PFSK-1 (cell line): Measurements from ENCODE around the gene RBM8A.

Experiments
- FOXP2 ChIP-seq: optimal IDR thresholded peaks from 2 replicates; pipeline ENCODE3; 2011; ENCODE audit warnings: borderline replicate concordance, control low read depth, inconsistent platforms; ENCODE audit not compliant: insufficient read depth; ENCODE audit errors: extremely low read length, extremely low read depth
- POLR2AphosphoS5 ChIP-seq: IDR thresholded peaks from 2 replicates; pipeline ENCODE4 v1.6.1; 2012; ENCODE audit warnings: low read depth, mild to moderate bottlenecking, control low read depth, low read length, moderate library complexity
- SIN3A ChIP-seq: IDR thresholded peaks from 2 replicates; pipeline ENCODE4 v1.6.1; 2012; ENCODE audit warnings: mild to moderate bottlenecking, low read length, moderate library complexity, borderline replicate concordance; ENCODE audit not compliant: insufficient read depth
- TAF1 ChIP-seq: IDR thresholded peaks from 2 replicates; pipeline ENCODE4 v1.6.1; 2012; ENCODE audit warnings: low read length, control low read depth, borderline replicate concordance; ENCODE audit not compliant: insufficient read depth
- TF ChIP-seq, protein P1 (sequence below), 2 experiments: IDR thresholded peaks; 2 replicates each; pipeline versions ENCODE4 v1.6.1 to v1.8.0; 2011 to 2012; ENCODE audit warnings: low read depth in 2 of 2, low read length in 2 of 2, control low read depth in 1 of 2, inconsistent platforms in 1 of 2, mild to moderate bottlenecking in 1 of 2, moderate library complexity in 1 of 2; ENCODE audit not compliant: insufficient read depth in 1 of 2

Gene RBM8A

GRCh38 chr1:145891587-145892485, 35.4 kb downstream of the RBM8A start:
- TF ChIP-seq TAF1 (no peak), FOXP2 (peak; percentile 97), POLR2AphosphoS5 (peak; percentile 50; the same call in 1 of the 2 replicates), SIN3A (peak; percentile 5; the same call in 1 of the 2 replicates)
- TF ChIP-seq, protein P1, sequence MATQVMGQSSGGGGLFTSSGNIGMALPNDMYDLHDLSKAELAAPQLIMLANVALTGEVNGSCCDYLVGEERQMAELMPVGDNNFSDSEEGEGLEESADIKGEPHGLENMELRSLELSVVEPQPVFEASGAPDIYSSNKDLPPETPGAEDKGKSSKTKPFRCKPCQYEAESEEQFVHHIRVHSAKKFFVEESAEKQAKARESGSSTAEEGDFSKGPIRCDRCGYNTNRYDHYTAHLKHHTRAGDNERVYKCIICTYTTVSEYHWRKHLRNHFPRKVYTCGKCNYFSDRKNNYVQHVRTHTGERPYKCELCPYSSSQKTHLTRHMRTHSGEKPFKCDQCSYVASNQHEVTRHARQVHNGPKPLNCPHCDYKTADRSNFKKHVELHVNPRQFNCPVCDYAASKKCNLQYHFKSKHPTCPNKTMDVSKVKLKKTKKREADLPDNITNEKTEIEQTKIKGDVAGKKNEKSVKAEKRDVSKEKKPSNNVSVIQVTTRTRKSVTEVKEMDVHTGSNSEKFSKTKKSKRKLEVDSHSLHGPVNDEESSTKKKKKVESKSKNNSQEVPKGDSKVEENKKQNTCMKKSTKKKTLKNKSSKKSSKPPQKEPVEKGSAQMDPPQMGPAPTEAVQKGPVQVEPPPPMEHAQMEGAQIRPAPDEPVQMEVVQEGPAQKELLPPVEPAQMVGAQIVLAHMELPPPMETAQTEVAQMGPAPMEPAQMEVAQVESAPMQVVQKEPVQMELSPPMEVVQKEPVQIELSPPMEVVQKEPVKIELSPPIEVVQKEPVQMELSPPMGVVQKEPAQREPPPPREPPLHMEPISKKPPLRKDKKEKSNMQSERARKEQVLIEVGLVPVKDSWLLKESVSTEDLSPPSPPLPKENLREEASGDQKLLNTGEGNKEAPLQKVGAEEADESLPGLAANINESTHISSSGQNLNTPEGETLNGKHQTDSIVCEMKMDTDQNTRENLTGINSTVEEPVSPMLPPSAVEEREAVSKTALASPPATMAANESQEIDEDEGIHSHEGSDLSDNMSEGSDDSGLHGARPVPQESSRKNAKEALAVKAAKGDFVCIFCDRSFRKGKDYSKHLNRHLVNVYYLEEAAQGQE (IDR thresholded peaks at IDR 0.05; ENCODE audit: insufficient read depth in 1 of 2, low read depth in 2 of 2, low read length in 2 of 2), result peak in 1 of 2 experiments; percentile 61; a peak in 1 of 4 replicates

GRCh38 chr1:145891143-145891542, 36.1 kb downstream of the RBM8A start:
- no peak for TF ChIP-seq TAF1
- no peak for TF ChIP-seq FOXP2
- TF ChIP-seq, protein P1 (IDR thresholded peaks at IDR 0.05; ENCODE audit: insufficient read depth in 1 of 2, low read depth in 2 of 2, low read length in 2 of 2), result no peak
- TF ChIP-seq SIN3A, result no peak
- no peak for TF ChIP-seq POLR2AphosphoS5

DNA sequence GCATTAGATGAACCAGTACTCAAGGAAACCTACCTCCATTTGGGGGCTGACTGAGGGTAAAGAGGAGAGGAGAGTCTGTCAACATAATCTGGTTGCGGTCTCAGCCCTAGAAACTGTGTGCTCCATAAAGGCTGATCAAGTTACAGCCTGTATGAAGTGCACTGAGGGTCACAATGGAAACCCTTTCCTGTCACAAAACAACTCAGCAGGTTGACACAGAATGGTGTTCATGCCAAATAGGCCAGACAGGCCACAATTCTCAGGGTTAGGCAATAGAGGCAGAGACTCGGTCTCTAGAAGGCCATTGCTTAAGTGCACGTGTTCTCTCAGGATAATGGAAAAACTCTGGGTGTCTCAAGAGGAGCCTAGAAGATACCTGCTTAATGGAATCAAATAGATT, 37.6 kb downstream of the RBM8A start:
- TF ChIP-seq POLR2AphosphoS5 (no peak), FOXP2 (no peak), TAF1 (no peak), SIN3A (no peak)
- TF ChIP-seq, protein P1 (IDR thresholded peaks at IDR 0.05; ENCODE audit: insufficient read depth in 1 of 2, low read depth in 2 of 2, low read length in 2 of 2), result no peak

DNA sequence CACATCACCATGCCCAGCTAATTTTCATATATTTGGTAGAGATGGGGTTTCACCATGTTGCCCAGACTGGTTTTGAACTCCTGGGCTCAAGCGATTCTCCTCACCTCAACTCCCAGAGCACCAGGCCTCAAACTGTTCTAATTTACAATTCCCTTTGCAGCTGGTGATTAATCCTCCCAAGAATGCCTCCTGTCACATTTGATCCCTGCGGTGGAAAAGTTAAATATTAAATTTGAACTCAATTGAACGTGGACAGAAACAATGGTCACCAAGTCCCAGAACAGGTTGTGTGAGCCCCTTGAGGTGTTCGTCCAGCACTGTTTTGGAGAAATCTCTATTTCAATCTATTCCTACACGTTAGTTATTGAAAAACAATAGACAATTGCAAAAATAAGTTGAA, 39.7 kb downstream of the RBM8A start:
- TF ChIP-seq POLR2AphosphoS5, result no peak
- no peak for TF ChIP-seq TAF1
- TF ChIP-seq, protein P1 (IDR thresholded peaks at IDR 0.05; ENCODE audit: insufficient read depth in 1 of 2, low read depth in 2 of 2, low read length in 2 of 2), result no peak
- no peak for TF ChIP-seq FOXP2
- TF ChIP-seq SIN3A, result no peak
